GM19099 (cell line): Measurements from ENCODE around the gene LZTS3.

Experiments used
- POLR2A ChIP-seq: IDR thresholded peaks from 3 replicates; pipeline ENCODE4 v1.6.1; 2011; ENCODE audit warnings: low read depth; ENCODE audit not compliant: insufficient read length; ENCODE audit errors: extremely low read depth

LZTS3 gene

GRCh38 chr20:3195590-3196237 is 22.4 kb upstream of the LZTS3 start:
- no peak for TF ChIP-seq POLR2A

DNA sequence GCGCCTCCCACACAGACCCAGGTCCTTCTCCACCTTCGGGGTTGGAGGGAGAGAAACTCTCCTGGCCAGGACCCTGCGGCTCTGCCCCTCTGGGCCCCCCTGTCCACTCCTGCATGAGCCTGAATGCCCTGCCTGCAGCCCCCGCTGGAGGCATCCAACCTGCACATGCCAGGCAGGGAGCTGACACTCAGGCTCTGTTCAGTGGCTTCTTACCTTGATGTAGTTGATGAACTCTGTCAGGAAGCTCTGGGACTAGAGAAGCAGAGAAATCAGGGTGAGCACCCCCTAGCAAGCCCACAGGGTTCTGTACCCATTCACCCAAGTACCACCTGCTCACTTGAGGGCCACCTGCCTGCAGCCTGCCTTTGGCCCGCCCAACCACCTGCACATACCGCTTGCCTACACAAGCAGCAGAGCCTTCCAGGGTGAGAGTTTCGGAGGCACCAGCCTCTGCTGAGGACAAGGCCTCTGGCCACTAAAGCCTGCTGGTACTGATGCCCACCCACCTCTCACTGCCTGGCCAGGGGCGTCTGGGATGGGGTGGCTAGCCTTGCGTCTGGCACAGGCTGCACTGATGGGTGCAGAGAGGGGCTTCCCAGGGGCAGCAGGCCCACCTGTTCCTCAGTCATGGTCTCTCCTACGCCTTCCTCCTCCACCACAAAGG is 21.4 kb upstream of the LZTS3 start:
- no peak for TF ChIP-seq POLR2A

- TF ChIP-seq POLR2A, result no peak
Observed at GRCh38 chr20:3193806-3194616, 20.7 kb upstream of the LZTS3 start.

DNA sequence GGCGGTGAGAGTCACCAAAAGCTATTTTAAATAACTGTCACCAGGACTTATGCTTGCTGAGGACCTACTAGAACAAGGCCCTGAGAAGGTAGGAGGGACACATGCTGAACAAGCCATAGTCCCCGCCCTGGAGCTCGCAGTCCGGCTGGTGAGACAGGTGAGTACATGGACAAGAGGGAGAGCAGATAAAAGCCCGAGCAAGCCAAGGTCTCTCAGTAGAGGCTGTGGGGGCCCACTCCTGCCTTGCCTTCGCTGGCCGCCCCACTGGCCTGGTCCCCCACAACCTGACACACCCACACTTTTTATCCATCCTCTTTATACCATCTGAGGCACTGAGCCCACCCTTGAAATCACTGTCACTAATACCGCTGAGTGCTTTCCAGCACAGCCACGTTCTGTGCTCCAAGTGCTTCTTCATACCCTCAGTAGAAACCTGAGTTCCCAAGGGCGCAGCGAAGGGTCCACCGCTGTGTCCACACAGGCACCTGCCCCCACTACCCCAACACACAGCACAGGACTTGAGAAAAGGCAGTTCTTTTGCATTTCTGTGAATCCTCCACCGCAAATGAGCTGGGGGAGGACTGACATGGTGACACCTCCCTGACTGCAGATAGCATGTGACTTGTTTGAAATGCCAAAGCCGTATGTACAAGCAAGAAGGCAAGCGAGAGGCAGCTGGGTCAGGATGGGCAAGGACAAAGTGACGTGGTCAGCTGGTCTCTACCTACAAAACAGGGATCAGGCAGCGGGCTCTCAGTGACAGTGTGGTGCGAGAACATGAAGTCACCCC is 19.1 kb upstream of the LZTS3 start:
- TF ChIP-seq POLR2A, result no peak

DNA sequence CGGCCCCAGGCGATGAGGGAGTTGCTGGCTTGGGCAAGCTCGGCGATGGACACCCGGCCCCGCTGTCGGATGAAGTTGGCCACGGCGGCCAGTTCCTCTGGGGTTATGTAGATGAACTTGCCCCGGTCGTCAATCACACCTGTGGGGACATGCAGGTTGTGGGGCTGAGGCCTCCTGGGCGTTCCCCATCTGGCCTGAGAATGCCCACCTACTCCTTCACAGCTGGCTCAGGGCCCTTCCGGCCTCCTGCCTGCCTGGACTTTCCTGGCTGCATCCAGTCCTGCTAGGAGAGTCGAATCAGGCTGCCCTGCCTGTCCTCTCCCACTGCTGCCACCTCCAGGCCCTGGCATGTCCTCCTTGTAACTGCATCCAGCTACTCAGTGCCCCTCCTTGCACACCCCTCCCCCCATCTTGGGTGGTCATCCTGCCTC is 17.3 kb upstream of the LZTS3 start:
- TF ChIP-seq POLR2A, result no peak

- TF ChIP-seq POLR2A, result no peak
Observed at GRCh38 chr20:3189561-3190131, 16.3 kb upstream of the LZTS3 start.

GRCh38 chr20:3188823-3189413 is 15.6 kb upstream of the LZTS3 start:
- no peak for TF ChIP-seq POLR2A

DNA sequence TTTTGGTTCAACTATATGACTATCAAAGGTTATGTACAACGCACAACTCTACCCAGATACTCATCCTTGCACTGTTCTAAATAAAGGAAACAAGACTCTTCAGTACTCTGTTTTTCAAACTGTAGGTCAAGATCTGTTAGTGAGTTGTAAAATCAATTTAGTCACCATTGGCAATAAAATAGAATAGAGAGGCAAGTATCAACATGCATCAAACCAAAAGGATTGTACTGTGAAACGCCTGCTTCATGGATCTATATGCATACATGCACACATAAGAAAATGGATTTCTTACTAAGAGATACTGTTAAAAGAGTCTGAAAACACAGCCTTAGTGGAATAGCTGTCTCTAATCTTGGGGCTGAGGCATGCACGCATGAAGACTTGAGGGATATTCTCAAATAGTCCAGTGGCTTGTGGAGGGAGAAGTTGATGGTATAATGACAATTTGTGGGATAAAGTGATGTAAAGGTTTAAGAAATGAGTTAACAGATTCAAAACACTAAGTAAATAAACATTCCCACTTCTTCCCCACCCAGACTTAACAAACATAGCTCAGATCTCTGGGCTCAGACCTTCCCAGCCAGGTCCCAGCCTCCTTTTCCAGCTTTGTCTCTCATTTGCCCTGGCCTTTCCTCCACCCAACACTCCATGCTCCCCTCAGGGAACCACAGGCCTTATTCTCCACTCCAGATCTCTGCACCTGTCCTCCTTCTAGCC is 10.7 kb upstream of the LZTS3 start:
- TF ChIP-seq POLR2A, result no peak

DNA sequence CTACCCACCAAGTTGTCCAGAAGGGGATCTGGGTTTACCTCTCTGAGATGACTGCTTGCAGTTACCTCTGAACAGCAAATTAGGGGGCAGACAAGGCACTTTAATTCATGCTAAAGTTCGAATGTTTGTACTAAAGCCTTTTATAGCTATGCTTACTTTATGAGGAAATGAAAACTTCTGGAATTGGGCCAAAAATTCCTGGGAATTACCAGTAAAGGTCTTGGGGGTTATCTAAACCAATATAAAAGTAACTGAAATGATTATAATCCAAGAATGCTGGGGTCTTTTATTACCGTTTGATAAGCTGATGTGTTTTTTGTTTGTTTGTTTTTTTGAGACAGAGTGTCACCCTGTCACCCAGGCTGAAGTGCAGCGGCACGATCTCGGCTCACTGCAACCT is 7.9 kb upstream of the LZTS3 start:
- no peak for TF ChIP-seq POLR2A

- no peak for TF ChIP-seq POLR2A
Observed at GRCh38 chr20:3180319-3180718, 7.0 kb upstream of the LZTS3 start.

- no peak for TF ChIP-seq POLR2A
Observed at GRCh38 chr20:3177746-3178485, 4.6 kb upstream of the LZTS3 start.

DNA sequence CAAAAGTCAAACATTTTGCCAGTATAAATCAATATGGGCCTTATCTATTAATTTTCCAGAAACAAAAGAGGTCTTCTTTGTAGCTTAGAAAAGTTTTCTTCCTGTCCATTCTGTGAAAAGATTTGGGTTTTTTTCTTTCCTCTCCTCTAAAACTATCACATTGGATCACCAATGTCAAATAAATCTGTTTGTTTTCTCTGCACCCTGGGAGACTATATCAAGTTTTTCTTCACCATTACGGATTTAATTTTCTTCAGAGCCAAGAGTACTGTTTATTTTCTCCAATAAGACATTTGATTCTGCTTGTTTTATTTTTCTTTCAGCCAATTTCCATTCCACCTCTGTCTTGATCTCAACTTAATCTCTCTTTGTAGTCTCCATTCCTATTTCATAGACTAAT is 1.9 kb upstream of the LZTS3 start:
- no peak for TF ChIP-seq POLR2A
